Fibroblast of peridontal ligament (primary cell): Measurements from ENCODE around the gene VSX1.

Experiments used
- DNase-seq: peaks from one replicate; pipeline ENCODE4 v3.0.0-alpha.2; 2010; ENCODE audit errors: extremely low read depth

VSX1 gene

DNA sequence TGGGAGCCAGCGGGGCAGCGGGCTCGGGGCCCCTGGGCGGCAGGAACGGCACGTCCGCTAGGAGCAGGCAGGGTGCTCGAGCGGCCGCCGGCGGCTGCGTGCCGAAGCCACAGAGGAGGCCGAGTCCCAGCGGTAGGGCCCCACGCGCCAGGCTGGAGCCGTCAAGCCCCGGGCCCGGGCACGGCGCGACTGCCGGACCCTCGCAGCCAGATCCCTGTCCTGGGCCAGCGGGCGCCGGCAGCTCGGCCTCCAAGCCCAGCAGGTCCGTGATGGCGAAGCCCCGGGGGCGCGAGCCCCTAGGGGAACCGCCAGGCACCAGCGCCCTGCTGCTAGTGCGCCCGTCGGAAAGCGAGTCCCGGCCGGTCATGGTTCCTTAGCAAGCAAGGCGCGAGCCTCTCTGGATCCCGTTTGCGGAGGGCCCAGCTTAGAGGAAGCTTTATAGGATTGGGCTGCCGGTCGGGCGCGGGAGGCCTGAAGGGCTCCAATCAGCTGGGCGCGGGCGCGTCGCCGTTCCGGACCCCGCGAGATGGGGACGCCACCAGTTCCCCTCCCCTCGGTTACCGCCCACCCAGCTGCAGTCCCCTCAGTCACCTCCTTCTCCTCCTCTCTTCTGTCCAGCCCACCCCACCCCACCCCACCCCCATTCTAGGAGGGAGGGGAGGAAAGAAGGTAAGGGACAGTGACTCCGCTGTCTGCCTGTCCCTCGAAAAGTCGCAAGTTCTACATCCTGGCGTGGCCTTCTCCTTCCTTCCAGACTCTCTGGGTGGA, at the start of gene VSX1:
Gene VSX1 (minus strand): TSS at position 412 of the 768 bp plus-strand sequence. CDS start 45 bp downstream, at position 367.
- DNase-seq: no peak

DNA sequence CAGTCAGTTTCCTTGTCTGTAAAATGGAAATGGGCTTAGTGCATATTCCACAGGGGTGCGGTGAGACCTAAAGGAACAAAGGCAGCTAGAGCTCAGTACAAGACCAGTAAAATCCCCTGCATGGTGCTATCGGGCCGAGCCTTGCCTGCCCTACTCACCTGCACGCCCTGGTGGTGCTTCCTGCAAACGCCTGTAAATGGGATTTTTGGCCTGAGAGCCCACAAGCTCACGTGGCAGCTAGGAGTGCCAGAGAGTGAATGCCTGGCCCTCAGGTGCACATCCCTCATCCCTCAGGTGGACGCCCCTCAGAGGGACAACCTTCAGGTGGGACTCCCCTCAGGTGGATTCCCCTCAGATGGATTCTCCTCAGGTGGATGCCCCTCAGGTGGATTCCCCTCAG, 48.0 kb upstream of the VSX1 start:
- no peak for DNase-seq

- no peak for DNase-seq
Measured at GRCh38 chr20:25129428-25129827, 47.5 kb upstream of the VSX1 start.

DNA sequence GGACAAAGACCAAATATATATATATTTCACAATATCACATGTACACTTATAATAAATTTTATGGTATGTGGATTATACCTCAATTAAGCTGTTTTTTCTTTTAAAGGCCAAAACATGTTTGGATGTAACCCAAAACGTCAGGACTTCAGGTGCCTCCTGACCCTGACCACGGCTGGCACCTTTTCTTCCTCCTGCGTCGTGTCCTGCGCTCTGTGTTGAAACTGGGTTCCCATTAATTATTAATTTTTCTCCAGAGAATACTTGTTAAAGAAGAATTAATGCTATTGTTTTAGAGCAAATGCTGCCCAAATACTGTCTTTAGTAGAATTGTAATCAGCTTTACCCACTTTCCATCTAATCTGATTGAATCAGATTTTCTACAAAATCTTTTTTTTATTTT, 46.7 kb upstream of the VSX1 start:
- DNase-seq: no peak

DNA sequence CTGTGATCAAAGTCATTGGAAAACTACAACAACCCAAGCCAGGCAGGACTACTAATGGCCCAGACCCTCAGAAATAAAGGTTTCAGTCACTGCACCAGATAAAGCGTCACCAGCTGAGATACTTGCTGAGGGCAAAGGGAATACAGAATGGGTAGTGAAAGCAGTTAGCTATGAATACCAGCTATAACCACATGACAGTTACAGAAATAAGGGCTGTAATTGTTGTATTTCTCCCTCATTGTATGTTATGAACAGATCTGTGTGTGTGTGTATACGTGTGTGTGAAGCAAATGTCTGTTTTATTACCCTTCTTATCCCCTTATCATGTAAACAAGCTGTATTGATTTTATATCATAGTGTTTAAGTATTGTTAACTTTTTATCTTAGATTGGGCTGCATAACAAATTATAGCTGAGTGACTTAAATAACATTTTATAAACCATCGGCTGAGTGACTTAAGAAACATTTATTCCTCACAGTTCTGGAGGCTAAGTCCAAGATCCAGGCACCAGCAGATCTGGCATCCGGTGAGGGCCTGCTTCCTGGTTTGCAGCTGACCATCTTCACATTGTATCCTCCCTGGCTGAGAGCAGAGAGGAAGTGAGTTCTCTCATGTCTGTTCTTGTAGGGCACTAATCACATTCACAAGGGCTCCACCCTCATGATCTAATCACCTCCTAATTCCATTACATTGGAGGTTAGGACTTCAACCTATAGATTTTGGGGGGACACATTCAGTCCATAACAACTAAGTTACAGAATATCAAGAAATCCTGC, 46.0 kb upstream of the VSX1 start:
- DNase-seq: no peak

GRCh38 chr20:25126204-25127029, 44.5 kb upstream of the VSX1 start:
- no peak for DNase-seq

DNA sequence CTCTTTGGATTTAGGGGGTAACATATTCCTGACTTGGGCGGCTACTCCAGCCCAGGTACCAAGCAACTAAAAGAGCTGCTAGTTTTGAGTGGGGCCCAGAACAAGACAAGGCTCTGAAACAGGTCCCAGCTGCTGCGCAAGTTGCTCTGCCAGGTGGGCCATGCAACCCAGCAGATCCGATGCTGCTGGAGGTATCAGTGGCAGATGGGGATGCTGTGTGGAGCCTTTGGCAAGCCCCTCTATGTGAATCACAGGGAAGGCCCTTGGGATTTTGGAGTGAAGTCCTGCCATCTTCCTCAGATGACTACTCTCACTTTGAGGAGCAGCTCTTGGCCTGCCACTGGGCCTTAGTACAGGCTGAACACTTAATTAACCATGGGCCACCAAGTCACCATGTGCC, 43.7 kb upstream of the VSX1 start:
- DNase-seq: no peak

DNA sequence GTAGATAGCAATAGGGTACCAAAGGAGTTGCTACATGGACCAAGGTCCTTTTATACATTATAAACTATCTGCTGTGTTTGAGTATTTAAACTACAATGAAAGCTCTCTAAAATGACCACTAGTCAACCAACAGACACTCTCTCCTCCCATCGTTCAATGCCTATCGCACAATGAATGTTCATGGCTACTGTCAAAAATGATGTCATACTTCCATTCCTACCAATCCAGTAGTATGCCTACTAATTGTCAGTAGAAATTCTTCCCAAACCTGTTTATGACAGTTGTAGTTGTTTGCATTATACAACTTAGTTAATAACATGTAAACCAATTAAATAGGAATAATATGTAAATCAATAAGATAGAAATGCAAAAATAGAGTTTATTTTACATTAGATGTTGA, 39.0 kb upstream of the VSX1 start:
- DNase-seq: no peak

GRCh38 chr20:25120457-25120856, 38.5 kb upstream of the VSX1 start:
- no peak for DNase-seq

GRCh38 chr20:25118529-25118928, 36.6 kb upstream of the VSX1 start:
- DNase-seq: no peak

- DNase-seq: no peak
Measured at GRCh38 chr20:25117990-25118389, 36.0 kb upstream of the VSX1 start.

- no peak for DNase-seq
Measured at GRCh38 chr20:25116739-25117458, 35.0 kb upstream of the VSX1 start.

- no peak for DNase-seq
Measured at GRCh38 chr20:25103526-25103925, 21.6 kb upstream of the VSX1 start.

GRCh38 chr20:25100914-25101313, 19.0 kb upstream of the VSX1 start:
- no peak for DNase-seq

DNA sequence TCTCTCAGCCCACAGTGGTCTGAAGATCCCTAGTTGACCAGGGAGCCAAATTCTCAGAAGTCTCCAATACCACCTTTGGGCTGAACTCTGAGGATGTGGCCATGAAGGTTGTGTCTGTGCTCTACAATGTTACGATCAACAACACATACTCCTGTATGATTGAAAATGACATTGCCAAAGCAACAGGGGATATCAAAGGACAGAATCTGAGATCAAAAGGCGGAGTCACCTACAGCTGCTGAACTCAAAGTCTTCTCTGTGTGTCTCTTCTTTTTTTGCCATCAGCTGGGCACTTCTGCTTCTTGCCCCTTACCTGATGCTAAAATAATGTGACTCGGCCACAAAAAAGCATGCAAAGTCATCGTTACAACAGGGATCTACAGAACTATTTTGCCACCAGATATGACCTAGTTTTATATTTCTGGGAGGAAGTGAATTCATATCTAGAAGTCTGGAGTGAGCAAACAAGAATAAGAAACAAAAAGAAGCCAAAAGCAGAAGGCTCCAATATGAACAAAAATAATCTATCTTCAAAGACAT, 17.7 kb upstream of the VSX1 start:
- DNase-seq: no peak

DNA sequence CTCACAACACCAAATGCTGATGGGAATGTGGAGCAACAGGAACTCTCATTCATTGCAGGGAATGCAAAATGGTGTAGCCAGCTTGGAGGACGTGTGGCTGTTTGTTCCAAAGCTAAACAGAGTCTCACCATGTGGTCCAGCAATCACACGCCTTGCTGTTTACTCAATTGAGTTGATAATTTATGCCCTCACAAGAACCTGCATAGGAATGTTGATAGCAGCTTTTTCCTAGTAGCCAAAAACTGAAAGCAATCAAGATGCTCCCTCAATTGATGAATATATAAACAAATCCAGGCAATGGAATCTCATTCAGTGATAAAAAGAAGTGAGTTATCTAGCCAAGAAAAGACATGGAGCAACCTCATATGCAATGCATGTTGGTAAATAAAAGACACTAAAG, 15.6 kb upstream of the VSX1 start:
- DNase-seq: no peak

DNA sequence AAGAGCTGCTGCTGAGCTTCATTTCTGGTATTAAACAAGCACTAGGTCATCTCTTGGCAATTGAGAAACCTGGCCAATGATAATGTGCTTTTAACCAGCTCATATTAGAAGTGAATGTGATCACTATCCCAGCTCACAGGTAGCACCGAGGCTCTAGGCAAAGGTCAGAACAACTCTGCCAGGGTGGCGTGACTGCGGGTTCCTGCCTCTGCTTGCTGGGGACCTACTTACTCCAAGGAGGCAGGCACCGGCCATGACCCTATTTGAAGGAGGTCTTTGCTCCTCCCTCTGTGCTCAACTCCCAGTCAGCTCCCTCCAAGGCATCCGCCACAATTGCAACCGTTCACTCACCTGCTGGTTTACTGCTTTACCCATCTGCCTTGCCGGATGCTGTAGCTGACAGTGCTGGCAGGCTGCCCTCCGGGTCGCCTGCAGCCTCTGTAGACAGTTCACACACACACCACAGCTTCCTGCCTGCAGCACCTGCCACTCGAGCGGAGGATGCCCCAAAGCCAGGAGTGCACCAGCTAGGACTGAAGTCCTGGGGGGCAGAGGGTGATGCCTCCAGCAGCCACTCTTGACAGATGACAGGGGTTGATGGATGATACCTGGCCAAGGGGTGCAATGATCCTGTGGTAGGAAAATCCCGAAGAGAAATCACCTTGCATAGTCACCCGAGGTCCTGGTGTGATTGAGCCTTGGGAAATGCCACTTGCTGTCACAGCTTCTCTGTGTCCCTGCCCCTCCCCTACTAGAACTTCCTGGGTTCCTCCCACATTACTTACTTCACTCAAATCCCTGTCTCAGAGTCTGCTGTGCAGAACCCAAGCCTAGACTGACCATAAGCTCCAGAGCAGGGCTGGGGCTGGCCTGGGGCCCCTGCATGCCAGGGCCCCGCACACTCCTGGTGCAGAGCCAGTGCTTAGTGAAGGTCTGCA, 8.8 kb upstream of the VSX1 start:
- DNase-seq: no peak

DNA sequence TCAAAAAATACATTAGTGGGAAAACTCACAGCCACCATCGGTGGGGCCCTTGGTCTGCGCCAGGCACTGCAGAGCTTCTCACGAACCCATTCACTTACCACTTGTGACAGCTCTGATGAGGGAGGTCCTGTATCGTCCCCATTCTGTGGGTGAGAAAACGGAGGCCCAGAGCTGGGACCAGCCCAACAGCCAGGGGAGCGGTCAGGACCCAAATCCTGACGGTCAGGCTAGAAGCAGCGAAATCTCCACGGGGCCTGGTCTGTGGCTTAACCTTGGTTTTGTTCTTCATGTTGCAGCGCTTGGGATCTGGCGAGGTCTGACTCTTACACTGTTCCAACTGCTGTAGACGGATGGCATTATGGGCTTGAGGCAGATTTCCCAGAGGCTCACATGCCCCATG, 7.7 kb upstream of the VSX1 start:
- DNase-seq: no peak

GRCh38 chr20:25089096-25089495, 7.2 kb upstream of the VSX1 start:
- no peak for DNase-seq

DNA sequence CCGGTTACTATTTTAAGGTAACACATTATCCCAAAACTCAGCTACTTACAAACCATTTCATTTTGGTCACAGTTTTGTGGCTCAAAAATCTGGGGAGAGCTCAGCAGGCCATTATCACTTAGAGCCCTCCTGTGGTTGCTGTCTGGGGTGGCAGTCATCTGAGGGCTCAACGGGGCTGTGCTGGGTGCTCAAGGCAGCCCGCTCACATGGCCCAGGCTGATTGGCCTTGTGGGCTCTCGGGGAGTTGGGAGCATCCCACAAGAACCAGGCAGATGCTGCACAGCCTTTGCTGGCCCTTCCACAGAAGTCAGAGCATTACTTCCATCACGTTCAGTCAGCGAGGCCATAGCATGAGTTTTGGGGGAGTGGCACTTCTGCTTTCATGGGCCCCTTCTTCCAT, 6.3 kb upstream of the VSX1 start:
- DNase-seq: no peak
